Activated CD8-positive, alpha-beta memory T cell treated with anti-CD3 and anti-CD28 coated beads for 48 hours (primary cell): ENCODE data around the gene PALLD.
A peak's percentile ranks its signal among the peaks of the same experiment; 100 is the strongest.

Experiments
- DNase-seq, 3 experiments: peaks; one replicate each; pipeline ENCODE4 v3.0.0-alpha.2; 2020; ENCODE audit warnings: low read depth in 2 of 3, low spot score in 2 of 3

The PALLD gene

DNA sequence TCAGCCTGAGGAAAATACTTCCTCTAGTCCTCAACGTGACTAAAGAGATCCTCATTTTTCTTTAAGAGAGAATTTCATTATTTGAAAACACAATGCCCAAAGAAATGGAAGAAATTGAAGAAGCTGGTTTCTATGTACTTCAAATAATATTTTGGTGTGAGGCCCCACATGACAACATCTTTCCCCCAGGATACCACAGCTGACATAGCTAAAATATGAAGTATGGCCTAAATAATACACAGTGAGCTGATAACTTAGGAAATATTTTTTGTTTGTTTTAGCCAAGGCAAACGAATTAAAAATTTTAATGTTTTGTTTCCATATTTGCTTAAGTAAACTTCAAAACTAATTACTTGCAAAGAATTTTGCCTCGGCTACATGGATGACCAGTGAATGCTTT lies 364.0 kb downstream of the PALLD start:
- no peak for DNase-seq

DNA sequence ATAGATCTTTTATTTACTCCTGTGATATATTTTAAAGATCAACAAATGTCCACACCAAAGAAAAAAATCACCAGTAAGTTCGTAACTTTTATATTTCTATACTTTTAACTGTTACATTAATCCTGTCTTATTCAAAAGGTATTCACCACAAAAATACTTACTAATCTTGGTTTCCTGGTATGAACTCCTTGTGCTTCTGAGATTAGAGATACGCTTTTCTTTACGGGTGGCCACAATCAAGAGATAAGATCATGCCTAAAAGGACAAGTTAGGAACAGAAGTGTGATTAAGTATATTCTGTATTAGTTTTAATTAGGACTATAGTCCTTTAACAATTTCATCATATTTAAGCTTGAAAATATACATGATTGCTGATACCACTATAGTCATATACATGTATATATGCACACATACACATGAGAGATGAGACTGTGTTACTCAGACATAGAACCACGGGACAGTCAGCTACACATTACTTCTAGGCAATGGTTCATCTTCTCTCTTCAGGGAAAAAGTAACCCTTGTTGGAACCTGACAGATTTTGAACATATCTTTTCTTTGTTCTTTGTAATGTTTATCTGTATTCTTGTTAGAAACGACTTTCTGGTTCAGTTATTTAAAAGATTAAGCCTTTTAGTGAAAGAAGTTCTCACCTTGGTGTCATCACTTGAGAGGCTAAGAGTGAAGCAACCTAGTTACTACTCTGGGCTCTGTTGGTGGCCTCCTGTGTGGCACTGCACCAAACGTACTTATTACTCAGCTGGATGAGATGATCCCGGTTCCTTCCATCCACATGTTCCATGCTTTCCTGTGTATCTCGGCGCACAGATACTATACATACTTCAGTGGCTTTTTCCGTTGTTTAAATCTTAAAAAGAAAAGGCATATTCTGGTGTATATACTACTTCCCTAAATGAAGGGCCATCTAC lies 367.1 kb downstream of the PALLD start:
- no peak for DNase-seq

DNA sequence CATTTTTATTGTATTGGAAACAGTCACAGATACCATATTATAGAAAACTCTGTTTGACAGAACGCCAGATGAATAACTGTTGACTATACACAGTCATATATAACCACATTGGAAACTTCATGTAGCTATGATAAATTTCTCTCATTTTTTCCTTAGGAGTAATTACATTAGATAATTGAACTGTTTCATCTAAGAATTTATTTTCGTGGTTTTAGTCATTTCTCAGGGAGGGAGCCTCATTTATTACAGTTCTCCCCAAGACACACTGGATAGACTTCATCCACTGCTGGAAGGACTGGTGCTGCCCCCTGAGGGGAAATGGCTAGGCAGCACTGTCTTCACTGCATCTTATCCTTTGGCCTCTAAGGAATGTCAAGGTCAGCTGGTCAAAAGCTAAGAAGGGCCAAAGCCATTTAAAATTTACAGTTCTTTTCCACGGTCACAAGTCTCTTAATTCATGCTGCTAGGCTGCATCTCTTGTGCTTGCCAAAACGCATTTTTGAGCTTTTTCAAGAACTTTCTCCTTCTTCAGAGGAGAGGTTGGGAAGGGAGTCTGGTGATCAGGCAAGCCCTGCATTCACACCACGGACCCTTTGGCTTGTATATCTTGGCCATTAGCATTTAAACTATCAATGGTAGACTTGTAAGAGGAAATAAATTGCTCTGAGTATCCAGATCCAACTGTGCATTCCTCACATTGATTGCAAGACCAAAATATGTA lies 368.1 kb downstream of the PALLD start:
- no peak for DNase-seq

DNA sequence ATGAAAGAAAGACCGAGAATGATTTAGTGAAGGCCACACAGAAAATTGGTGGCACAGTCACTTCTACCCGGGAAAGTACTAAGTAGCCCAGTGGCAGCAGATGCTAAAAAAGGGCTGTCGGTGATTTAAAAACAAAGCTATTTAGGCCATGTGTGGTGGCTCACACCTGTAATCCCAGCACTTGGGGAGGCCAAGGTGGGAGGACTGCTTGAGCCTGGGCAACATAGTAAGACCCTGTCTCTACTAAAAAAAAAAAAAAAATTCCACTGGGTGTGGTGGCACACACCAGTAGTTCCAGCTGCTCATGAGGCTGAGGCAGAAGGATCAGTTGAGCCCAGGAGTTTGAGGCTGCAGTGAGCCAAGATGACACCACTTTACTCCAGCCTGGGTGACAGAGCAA lies 369.0 kb downstream of the PALLD start:
- DNase-seq, result no peak

DNA sequence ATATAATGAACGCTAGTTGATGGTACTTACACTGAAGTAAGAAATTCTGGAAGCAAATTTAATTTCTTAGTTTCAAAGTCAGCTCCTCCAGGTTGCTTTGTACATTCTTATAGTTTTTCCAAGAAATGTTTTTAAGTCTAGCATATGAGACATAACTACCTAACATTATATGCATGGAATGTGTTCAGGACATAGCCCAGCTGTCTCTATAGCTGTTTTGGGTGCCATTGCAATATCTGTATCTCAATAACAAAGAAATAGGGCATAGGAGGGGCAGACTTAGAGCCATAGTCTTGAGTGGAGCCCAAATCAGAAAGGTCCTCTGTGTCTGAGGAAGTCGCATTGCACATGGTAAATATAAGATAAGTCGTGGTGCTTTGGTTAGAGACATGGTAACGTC lies 369.8 kb downstream of the PALLD start:
- no peak for DNase-seq

- DNase-seq, result no peak
These were observed 370.3 kb downstream of the PALLD start for GRCh38 chr4:168867128-168867527.

- DNase-seq, result no peak
These were observed 371.4 kb downstream of the PALLD start for GRCh38 chr4:168868044-168868781.

GRCh38 chr4:168868802-168869201 lies 371.9 kb downstream of the PALLD start:
- no peak for DNase-seq

DNA sequence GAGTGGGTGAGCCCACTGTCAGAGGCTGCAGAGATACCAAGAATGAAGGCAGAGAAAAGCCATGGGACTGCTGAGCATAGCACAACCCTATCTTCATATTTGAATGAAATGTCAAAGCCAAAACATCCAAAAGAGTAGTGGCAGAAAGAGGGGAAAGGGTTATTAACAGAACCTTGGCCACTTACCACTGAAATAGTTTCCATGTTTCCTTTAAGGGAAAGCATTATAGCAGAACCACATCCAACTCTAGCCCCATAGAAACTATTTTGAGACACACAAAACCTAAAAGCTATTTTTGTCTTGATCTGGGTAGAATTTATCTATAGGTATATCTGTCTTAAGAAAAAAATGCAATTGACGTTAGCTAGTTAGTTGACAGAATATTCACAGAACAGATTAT lies 373.2 kb downstream of the PALLD start:
- DNase-seq, result no peak

DNA sequence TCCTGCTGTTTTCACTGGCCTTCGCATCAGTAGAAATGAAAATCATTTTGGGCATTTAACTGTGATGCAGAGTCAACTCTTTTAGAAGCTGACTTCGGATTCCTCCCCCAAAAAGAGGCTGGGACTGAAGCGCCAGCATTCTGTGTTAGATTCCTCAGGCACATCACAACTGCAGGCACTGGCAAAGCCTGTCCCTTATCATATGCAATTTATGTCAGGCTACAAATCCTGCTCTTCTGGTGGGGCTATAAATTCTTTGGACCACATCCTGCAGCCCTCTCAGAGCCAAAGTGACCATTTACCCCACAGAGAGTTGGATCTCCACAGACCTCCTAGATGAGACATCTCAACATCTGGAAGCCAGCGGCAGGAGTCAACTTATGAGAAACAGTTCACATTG lies 374.8 kb downstream of the PALLD start:
- no peak for DNase-seq

GRCh38 chr4:168874083-168874482 lies 377.2 kb downstream of the PALLD start:
- DNase-seq, result no peak

- no peak for DNase-seq
These were observed 379.3 kb downstream of the PALLD start for GRCh38 chr4:168876106-168876505.

GRCh38 chr4:168877511-168878491 lies 380.9 kb downstream of the PALLD start:
- peak in 2 of 3 experiments; percentile 4 to 5 for DNase-seq

DNA sequence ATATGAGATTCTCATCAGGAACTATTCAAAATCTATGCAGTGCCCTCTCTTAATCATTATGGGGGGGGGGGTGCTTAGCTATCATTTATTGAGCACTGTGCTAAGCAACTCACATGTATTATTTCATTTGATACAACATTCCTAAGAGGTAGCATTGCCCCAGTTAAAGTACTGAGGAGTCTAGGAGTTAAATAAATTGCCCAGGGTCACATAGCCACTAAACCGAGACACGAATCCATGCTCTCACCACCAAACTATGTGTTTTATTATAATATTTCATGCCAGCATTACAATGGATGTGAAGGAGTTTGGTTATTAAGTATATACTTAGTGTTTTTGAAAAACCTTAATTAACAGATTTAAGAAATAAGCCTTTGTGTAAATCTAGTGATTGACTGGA lies 381.8 kb downstream of the PALLD start:
- DNase-seq, result no peak

GRCh38 chr4:168879188-168879587 lies 382.3 kb downstream of the PALLD start:
- no peak for DNase-seq

DNA sequence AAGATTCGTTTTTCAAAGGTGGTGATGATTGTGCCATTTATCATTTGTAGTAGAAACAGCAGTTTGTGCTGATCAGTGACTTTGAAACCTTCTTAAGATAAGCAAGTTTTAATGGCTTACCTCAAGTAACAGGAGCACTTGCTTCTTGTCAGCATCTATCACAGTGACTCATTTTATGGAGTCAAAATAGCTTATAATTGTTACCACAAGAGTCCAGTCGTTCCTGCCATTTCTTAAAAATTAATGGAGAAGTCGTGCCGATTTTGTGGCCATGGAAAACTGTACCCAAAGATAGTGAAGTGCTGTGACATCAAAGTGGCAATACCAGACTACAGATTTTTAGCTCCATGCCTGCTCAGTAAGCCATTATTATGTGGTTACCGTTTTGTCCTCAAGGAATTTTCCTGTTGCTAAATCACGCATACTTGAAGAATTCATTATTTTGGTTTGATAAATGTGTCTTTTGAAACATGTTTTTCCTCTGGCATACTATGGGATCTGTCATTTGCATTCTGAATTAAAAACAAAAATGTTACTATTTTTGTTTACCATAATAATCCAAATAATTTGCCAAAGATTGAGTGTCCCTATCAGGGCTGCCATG lies 383.3 kb downstream of the PALLD start:
- DNase-seq, result no peak

GRCh38 chr4:168880811-168881595 lies 384.2 kb downstream of the PALLD start:
- DNase-seq, result no peak

GRCh38 chr4:168881781-168882420 lies 385.0 kb downstream of the PALLD start:
- no peak for DNase-seq
